Stimulated activated CD4-positive, alpha-beta T cell treated with anti-CD3 and anti-CD28 coated beads, Interleukin-4, amount 100 ng/mL, for 48 hours (primary cell): Measurements from ENCODE around the gene CAT.

Source experiments
- DNase-seq, 2 donors: peaks; one replicate each; pipeline ENCODE4 v3.0.0-alpha.2; 2020; ENCODE audit warnings: low read depth in 2 of 2

CAT gene

GRCh38 chr11:34495239-34495723, 56.5 kb downstream of the CAT start:
- no peak for DNase-seq

DNA sequence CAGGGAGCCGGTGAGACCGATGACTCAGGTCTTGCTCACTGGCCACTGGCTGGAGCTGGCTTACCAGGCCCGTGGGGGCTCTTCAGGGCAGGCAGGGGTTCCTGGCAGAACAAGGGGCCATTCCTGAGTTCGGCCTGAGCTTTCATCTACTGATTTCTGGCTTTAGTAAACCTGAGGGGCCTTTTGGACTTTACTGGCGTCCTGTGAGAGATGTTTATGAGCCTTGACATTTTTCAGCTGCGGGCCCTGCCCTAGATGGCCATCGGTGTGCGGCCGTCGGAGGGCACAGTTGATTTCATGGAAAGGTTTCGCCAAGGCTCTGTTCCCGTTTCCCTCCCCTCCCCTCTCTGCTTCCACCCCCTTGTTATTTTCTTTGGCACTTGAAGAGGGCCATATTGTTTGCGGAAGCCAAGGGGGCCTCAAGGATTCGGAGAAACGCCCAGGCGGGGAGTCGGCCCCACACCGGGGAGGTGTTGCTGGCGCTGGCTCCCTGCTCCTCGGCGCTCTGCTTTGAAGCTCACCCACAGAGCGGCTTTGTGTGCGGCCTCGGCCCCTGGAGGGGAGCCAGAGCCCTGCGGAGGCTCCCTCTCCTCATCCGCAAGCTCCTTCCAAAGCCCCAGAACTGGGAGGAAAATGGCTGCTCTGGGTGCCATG, 57.1 kb downstream of the CAT start:
- no peak for DNase-seq

- DNase-seq = no peak
These were observed 61.2 kb downstream of the CAT start for GRCh38 chr11:34499719-34500500.

DNA sequence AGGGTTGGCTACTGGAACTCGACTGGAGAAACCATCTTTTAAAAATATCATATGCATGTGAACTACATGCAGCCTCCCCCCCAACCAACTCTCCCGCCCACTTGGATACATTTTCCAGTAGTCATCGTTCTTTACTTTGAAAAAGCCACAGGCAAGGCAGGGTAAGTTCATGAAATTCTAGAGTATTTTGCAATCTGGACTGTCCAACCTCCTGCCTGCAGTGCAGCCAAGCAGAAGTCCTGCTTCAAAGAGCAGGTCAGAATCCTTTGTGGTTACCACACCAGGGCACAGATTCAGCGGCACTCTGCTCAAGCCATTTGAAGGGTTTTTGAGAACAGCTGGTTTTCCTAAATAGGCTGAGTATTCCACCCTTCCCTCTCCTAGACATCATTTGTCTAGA, 62.8 kb downstream of the CAT start:
- DNase-seq = no peak

GRCh38 chr11:34501949-34502348, 63.2 kb downstream of the CAT start:
- DNase-seq = no peak

- DNase-seq = no peak
These were observed 64.2 kb downstream of the CAT start for GRCh38 chr11:34502949-34503348.

GRCh38 chr11:34505874-34506273, 67.1 kb downstream of the CAT start:
- no peak for DNase-seq

DNA sequence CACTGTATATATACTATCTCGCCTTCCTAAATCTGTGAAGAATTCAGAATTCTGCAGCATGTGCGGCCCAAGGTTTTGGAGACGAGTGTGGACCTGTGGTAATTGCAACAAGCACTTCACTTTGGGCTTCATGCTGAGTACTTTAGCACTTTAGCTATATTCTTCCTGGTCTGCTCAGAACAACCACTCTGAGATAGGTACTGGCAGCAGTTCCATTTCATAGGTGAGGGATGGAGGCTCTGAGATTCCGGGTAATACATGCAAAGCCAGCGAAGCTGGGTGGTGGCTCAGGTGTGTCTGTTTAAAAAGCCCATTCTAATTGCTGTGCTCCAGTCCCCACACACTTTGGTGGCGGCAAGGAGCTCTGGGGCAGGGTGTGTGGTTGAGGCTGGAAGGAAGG, 68.4 kb downstream of the CAT start:
- DNase-seq = no peak

- no peak for DNase-seq
These were observed 68.9 kb downstream of the CAT start for GRCh38 chr11:34507610-34508009.

DNA sequence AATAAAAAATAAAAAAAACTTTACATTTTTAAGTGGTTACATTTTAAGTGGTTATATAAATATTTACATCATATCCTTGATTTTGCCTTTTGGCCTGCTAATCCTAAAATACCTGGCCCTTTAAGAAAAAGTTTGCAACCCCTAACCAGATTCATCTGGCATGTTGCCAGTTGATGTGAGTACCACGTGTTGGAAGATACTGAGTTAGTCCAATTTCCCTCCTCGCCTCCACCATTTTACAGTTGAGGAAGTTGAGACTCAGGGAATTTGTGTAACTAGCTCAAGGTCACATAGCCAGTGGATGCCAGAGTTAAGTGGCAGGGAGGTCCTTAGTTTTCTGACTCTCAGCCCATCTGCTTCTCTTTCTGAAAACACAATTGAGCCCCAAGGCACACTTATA, 69.8 kb downstream of the CAT start:
- no peak for DNase-seq

GRCh38 chr11:34509336-34509876, 70.7 kb downstream of the CAT start:
- DNase-seq = no peak

- no peak for DNase-seq
These were observed 71.5 kb downstream of the CAT start for GRCh38 chr11:34510218-34510617.

DNA sequence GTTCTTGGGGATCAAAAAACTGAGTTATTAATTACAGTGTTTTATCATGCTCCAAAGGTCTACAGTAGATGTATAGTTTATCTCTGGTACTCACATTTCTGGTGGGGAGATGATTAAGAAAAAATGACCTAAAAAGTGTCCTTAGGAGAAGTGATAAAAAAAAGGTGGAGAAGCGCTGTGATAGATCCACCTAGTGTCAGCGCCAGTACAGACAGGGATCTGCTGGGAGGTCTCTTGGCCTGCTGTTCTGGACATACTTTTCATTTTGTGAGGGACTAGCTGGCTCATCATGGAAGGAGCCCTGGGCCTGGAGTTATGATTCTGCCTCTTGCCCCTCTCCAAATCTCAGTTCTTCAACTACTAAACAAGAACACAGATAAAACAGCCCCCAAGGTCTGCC, 71.9 kb downstream of the CAT start:
- DNase-seq = no peak

DNA sequence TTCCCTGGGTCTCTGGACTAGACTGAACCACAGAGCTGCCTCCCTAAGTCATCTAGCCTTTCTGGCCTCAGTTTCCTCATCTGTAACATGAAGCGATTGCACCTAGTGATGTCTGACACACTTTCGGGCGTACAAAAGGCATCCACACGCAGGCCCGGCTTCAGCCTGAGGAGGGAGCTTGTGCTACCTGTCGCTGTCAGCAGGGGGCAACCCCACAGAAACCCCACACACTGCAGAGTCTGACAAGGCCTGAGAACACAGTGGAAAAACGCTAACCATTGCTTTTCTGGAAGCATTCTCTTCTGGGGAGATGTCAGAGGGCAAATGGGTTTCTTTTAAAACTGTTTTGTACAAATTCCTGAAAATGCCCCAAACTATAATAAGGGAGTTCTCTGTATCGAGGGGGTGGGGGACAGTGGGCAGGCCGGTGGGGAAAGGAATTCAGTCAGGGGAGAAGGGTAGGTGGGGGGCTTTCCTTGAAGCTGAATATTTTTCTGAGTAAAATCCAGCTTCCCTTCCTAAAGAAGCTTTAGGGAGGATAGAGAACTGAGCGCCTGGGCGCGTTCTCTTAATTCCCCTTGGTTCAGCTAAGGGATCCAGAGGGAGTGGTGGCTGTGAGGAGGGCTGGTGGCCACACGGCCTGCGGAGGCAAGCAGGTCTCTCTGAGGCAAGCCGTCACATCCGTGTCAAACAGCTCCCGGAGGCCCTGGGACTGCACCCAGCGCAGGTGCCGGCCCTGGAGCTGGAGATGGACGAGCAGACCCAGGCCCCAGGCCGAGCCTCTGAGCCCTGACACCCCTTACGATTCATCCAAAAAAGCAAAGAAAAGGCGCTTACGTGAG, 74.3 kb downstream of the CAT start:
- DNase-seq = peak; percentile 40 to 47

GRCh38 chr11:34513682-34514449, 75.1 kb downstream of the CAT start, which contains the start of gene ELF5:
ELF5 (minus strand) TSS chr11:34513794; CDS start chr11:34505749, 8,045 bp downstream.
- no peak for DNase-seq

DNA sequence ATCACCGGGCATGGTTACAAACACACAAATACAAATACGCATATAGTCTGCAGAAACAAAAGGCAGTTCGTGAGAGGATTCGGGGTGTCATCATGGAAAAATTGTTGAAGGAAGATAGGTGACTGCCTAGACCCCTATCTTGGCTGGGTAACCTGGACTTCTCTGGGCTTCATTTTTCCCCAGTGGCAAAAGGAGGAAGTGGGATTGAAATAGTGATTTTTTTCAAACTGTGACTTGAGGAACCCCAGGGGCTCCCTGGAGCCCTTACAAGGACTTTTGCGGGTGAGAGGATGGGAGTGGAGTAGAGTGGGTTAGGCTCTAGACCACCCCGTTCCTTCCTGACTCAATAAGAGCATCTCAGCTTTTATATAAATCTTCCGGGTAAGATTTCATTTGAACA, 75.9 kb downstream of the CAT start:
- DNase-seq = no peak

- DNase-seq = no peak
These were observed 77.7 kb downstream of the CAT start for GRCh38 chr11:34516247-34517040.

- no peak for DNase-seq
These were observed 81.0 kb downstream of the CAT start for GRCh38 chr11:34519595-34520235.

DNA sequence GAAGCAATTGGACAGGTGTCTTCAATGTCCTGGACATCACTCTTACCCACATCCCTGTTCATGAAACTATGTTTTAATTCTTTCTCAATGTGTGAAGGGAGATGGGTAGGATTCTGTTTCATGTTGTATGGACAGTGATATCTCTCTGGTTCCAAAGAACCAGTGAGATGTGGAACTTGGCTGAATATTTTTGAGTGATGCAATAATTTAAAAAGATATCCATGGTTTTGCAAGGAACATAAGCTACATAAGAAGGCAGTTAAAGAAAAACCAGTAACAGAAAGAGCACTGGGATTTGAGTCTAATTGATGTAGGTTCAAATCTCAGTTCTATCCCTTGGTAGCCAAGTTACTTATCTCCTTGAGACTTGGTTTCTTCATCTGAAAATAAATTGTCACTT, 82.5 kb downstream of the CAT start:
- DNase-seq = no peak
